ENCODE measurements around the gene NIPSNAP3A. TPM values are rescaled to one million over a fixed set of nuclear protein-coding genes. Genes with fewer than 3 reads are reported as not detected.
"Not testable (repeated sequence)": the region's sequence is repeated elsewhere in the genome, so short reads cannot be mapped to it uniquely, and the experiment has no call there.

NIPSNAP3A gene
- polyA plus RNA-seq, 3 donors = 26.9 to 103 (median 97.8) TPM

- H3K27ac Mint-ChIP-seq = no peak overlapping the region
Measured at GRCh38 chr9:104767507-104767906, 20.0 kb downstream of the NIPSNAP3A start.

DNA sequence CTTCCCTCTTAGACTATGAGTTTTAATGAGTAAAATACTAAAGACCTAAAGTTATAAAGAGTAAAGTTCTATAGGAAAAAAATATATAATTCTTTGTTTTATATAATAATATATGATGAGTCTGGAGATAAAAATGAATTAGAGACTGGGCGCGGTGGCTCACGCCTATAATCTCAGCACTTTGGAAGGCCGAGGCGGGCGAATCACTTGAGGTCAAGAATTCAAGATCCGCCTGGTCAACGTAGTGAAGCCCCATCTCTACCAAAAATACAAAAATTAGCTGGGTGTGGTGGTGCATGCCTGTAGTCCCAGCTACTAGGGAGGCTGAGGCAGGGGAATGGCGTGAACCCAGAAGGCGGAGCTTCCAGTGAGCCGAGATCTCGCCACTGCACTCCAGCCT is 21.5 kb downstream of the NIPSNAP3A start:
- DNase-seq; H3K27me3 ChIP-seq (ENCODE audit: control insufficient read depth in 2 of 2, insufficient read depth in 2 of 2, low read length in 2 of 2); H3K9me3 Mint-ChIP-seq; H3K36me3 Mint-ChIP-seq; H3K27ac ChIP-seq (ENCODE audit: low read depth in 1 of 2, low read length in 2 of 2); intact Hi-C loops (cut with micrococcal nuclease); H3K9me3 ChIP-seq (replicated peaks in 1 of 2; ENCODE audit: control insufficient read depth in 1 of 2, insufficient read depth in 1 of 2, low read length in 2 of 2); H2AFZ ChIP-seq (ENCODE audit: insufficient read depth, low read depth, low read length, poor library complexity, severe bottlenecking); H3K4me2 ChIP-seq (replicated peaks; ENCODE audit: extremely low read depth, low read length, poor library complexity, severe bottlenecking); H3K9ac ChIP-seq (ENCODE audit: insufficient read depth, low read length, poor library complexity, severe bottlenecking); H3K79me2 ChIP-seq (ENCODE audit: insufficient read depth, low read length); H3K4me3 ChIP-seq (replicated peaks in 1 of 3; ENCODE audit: low read depth in 2 of 3, low read length in 3 of 3); H4K20me1 ChIP-seq (ENCODE audit: insufficient read depth, low read length); H3K27me3 Mint-ChIP-seq (ENCODE audit: low read depth in 3 of 3); H3K4me3 Mint-ChIP-seq; H3K36me3 ChIP-seq (replicated peaks in 1 of 2; ENCODE audit: control insufficient read depth in 1 of 2, insufficient read depth in 2 of 2, low read length in 2 of 2): not testable (repeated sequence)
- Mint-ChIP-seq H3K27ac (peak overlapping the region in 2 of 7 donors; percentile 46 to 90), H3K4me1 (peaks cover 43% of the 10 kb centered on the region)
- peaks cover 30 to 51% of the 10 kb centered on the region in 2 donors for H3K4me1 ChIP-seq (ENCODE audit: control insufficient read depth in 1 of 2, insufficient read depth in 2 of 2, low read length in 2 of 2)
- WGBS (ENCODE audit: insufficient coverage) = no CpG with 5 or more reads among the region's 12 CpGs

More at GRCh38 chr9:104767507-104767906, 20.0 kb downstream of the NIPSNAP3A start:
- Mint-ChIP-seq H3K9me3 (peaks cover 0 to 2% (median 0%) of the 10 kb centered on the region in 7 donors), H3K4me3 (no peak overlapping the region), H3K27me3 (ENCODE audit: low read depth in 3 of 3) (peaks cover 0 to 3% (median 2%) of the 10 kb centered on the region in 3 donors), H3K36me3 (peaks cover 0 to under 1% of the 10 kb centered on the region in 2 donors), H3K4me1 (peaks cover 44% of the 10 kb centered on the region)
- H3K9ac ChIP-seq (ENCODE audit: insufficient read depth, low read length, poor library complexity, severe bottlenecking) = no peak overlapping the region
- no peaks in the 10 kb centered on the region for H3K27me3 ChIP-seq (ENCODE audit: control insufficient read depth in 2 of 2, insufficient read depth in 2 of 2, low read length in 2 of 2)
- no peak overlapping the region for H3K4me3 ChIP-seq (replicated peaks in 1 of 3; ENCODE audit: low read depth in 2 of 3, low read length in 3 of 3)
- H3K79me2 ChIP-seq (ENCODE audit: insufficient read depth, low read length) = no peaks in the 10 kb centered on the region
- no CpG with 5 or more reads among the region's 3 CpGs for WGBS (ENCODE audit: insufficient coverage)
- peaks cover 25 to 41% of the 10 kb centered on the region in 2 donors for H3K4me1 ChIP-seq (ENCODE audit: control insufficient read depth in 1 of 2, insufficient read depth in 2 of 2, low read length in 2 of 2)
- no peaks in the 10 kb centered on the region for H3K9me3 ChIP-seq (replicated peaks in 1 of 2; ENCODE audit: control insufficient read depth in 1 of 2, insufficient read depth in 1 of 2, low read length in 2 of 2)
- no peaks in the 10 kb centered on the region for H4K20me1 ChIP-seq (ENCODE audit: insufficient read depth, low read length)
- DNase-seq = no peak
- no peak for TF ChIP-seq CTCF (IDR thresholded peaks at IDR 0.05)
- H3K27ac ChIP-seq (ENCODE audit: low read depth in 1 of 2, low read length in 2 of 2) = no peak overlapping the region
- intact Hi-C loops (cut with micrococcal nuclease) = no loop called here
- H2AFZ ChIP-seq (ENCODE audit: insufficient read depth, low read depth, low read length, poor library complexity, severe bottlenecking) = no peak overlapping the region
- no peaks in the 10 kb centered on the region for H3K36me3 ChIP-seq (replicated peaks in 1 of 2; ENCODE audit: control insufficient read depth in 1 of 2, insufficient read depth in 2 of 2, low read length in 2 of 2)
- no peak overlapping the region for H3K4me2 ChIP-seq (replicated peaks; ENCODE audit: extremely low read depth, low read length, poor library complexity, severe bottlenecking)

Data from CD14-positive monocyte (primary cell).